LHCN-M2 (cell line): ENCODE data around the gene NPM1. TPM values are rescaled to one million over a fixed set of nuclear protein-coding genes. Genes with fewer than 3 reads are reported as not detected.
A peak's percentile ranks its signal among the peaks of the same experiment; 100 is the strongest.
"Not testable (repeated sequence)": the region's sequence is repeated elsewhere in the genome, so short reads cannot be mapped to it uniquely, and the experiment has no call there.

Source experiments
- DNase-seq: peaks from one replicate; pipeline ENCODE4 v3.0.0-alpha.2; 2012; ENCODE audit warnings: low read depth
- total RNA-seq: library from RNA; depleted of rRNA; stranded (reverse); fragments of >200 nt; gene quantifications from 2 replicates; pipeline ENCODE4 v1.2.3, GENCODE V29; 2014

The NPM1 gene
- total RNA-seq, 1 experiment from 2014 or later = 1,268 TPM

GRCh38 chr5:171413153-171413910 lies 25.7 kb downstream of the NPM1 start:
- DNase-seq = no peak

- DNase-seq = not testable (repeated sequence)
Observed at GRCh38 chr5:171413993-171414392, 26.3 kb downstream of the NPM1 start.

GRCh38 chr5:171415115-171415730 lies 27.6 kb downstream of the NPM1 start:
- peak; percentile 13 for DNase-seq

- no peak for DNase-seq
Observed at GRCh38 chr5:171416160-171417049, 28.8 kb downstream of the NPM1 start.

GRCh38 chr5:171418316-171418981 lies 30.8 kb downstream of the NPM1 start:
- DNase-seq = peak; percentile 73

GRCh38 chr5:171418982-171419687 lies 31.5 kb downstream of the NPM1 start, which contains the start of gene FGF18:
Gene FGF18 (plus strand): TSS chr5:171419647. CDS start chr5:171420200, 553 bp downstream.
- DNase-seq = peak; percentile 33

- no peak for DNase-seq
Observed at GRCh38 chr5:171419688-171420430, 32.2 kb downstream of the NPM1 start.

GRCh38 chr5:171420431-171421241 lies 33.0 kb downstream of the NPM1 start:
- peak; percentile 19 for DNase-seq

GRCh38 chr5:171421331-171422262 lies 33.9 kb downstream of the NPM1 start:
- no peak for DNase-seq

- no peak for DNase-seq
Observed at GRCh38 chr5:171422495-171422894, 34.8 kb downstream of the NPM1 start.

- DNase-seq = no peak
Observed at GRCh38 chr5:171422902-171423663, 35.4 kb downstream of the NPM1 start.

GRCh38 chr5:171424726-171425125 lies 37.1 kb downstream of the NPM1 start:
- DNase-seq = no peak

- DNase-seq = no peak
Observed at GRCh38 chr5:171425596-171426244, 38.1 kb downstream of the NPM1 start.

GRCh38 chr5:171426266-171426665 lies 38.6 kb downstream of the NPM1 start:
- no peak for DNase-seq

GRCh38 chr5:171426680-171427079 lies 39.0 kb downstream of the NPM1 start:
- no peak for DNase-seq

- DNase-seq = no peak
Observed at GRCh38 chr5:171427318-171428167, 39.9 kb downstream of the NPM1 start.
